NCI-H82 treated with DMSO at 0.1 percent for 48 hours (cell line): Measurements from ENCODE around the gene CCSER1.
"Not testable (repeated sequence)": the region's sequence is repeated elsewhere in the genome, so short reads cannot be mapped to it uniquely, and the experiment has no call there.

ENCODE experiments used
- DNase-seq: peaks from one replicate; lab custom pipeline; 2025; ENCODE audit not compliant: unreplicated experiment; lab: John Stamatoyannopoulos, UW

The CCSER1 gene

DNA sequence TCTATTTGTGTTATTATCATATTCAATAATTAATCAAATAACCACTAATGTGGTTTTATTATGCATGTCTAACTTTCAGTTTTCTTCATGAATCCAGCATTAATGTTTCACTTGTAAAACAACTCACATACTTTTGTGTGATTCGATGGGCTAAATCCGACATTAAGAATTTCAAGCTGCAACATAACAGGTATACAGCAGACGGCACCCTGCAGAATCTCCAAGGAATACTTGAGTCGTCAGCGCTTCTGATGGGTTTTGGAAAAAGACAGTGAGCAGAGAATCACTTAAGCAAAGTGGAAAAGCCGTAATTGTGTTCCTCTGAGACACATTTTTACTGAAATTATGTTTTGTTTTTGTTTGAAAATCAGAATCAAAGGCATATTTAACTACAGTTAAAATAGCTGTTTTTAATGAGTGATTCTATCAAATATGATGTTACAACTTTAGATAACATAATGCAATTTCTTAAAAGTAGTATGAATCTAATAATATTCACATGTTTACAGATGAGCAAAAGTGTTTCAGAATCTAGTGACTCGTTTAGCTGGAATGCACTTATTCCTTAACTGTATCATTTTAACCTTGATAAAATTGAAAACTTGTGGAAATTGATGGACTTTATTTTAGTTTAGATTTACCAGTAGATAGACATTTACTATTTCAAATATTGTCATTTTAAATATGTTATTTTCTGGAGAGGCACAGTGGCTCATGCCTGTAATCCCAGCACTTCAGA is 514.8 kb downstream of the CCSER1 start:
- no peak for DNase-seq

- no peak for DNase-seq
Measured at GRCh38 chr4:90643156-90643555, 516.0 kb downstream of the CCSER1 start.

- no peak for DNase-seq
Measured at GRCh38 chr4:90648311-90648710, 521.1 kb downstream of the CCSER1 start.

DNA sequence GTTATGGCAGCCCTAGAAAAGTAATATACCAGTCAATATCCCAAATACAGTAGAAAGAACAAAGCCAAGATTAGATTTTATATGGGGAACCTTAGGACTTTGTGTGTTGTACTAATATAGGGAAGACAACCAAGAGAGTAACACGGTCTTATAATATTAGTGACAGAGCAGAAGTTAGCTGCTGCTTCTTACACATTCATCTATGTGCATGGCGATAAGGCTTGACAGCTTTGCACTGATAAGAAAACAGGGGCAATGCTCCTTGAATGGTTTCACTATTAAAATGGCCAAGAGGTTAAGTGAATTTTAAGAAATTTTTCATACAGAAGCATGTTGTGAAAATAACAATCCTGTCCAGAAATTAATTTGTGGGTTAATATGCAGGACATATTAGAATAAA is 521.6 kb downstream of the CCSER1 start:
- no peak for DNase-seq

DNA sequence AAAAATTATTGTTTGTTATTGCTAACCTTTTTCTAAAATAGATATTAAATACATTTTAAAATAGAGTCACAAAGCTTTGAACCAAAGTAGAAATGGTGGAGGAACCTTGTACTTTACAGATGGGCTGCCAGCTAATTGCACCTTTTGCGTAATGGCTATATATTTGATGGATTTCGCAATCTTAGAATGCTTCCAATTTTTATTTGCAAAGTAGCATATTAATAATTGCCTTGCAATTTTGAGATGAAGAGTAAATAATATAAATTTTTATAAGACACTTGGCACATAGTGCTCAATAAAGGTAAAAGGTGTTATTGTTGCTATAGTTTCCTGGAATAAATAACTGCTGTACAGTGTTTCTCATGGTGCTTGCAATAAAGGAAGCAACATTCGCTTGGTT is 533.5 kb downstream of the CCSER1 start:
- no peak for DNase-seq

- DNase-seq = no peak
Measured at GRCh38 chr4:90670183-90670582, 543.0 kb downstream of the CCSER1 start.

DNA sequence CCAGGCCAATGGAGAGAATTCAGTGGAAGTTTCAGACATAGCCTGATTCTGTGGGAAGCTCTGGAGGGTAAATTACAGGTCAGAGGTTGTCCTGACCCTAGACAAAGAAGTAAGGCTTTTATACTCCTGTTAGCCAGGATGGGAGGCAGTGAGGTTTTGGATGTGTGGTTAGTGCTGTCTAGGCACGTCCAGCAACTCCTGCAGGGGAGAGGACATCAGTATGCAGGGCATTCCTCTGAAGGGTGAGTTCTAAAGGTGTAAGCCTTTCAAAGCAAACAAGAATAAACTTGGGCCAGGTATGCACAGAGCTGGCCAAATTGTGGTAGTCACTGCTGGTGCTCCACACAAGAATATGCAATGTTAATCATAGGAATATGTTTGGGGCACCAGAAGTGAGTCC is 562.5 kb downstream of the CCSER1 start:
- DNase-seq = no peak

DNA sequence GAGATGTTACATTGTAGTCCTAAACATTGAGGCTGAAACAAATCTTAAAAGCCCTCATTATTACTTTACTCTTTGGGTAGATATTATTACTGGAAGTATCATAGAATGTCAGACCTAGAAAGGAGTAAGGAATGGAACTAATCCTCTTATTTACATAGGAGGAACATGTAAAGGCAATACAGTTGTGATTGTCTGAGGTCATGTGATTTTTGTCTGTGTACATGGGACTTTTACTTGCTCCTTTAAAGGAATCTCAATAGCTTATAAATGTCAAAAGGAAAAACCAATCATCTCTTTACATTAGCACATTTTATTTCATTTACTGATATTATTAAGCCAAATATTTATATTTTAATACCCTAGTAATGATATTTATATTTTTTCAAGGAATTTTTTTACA is 568.2 kb downstream of the CCSER1 start:
- no peak for DNase-seq

DNA sequence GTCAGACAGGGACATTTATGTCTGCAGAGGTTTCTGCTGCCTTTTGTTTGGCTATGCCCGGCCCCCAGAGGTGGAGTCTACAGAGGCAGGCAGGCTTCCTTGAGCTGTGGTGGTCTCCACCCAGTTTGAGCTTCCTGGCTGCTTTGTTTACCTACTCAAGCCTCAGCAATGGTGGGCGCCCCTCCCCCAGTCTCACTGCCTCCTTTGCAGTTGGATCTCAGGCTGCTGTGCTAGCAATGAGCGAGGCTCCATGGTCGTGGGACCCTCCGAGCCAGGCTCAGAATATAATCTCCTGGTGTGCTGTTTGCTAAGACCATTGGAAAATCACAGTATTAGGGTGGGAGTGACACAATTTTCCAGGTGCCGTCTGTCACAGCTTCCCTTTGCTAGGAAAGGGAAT is 578.3 kb downstream of the CCSER1 start:
- not testable (repeated sequence) for DNase-seq

GRCh38 chr4:90715242-90715641 is 588.0 kb downstream of the CCSER1 start:
- DNase-seq = peak; percentile 73

DNA sequence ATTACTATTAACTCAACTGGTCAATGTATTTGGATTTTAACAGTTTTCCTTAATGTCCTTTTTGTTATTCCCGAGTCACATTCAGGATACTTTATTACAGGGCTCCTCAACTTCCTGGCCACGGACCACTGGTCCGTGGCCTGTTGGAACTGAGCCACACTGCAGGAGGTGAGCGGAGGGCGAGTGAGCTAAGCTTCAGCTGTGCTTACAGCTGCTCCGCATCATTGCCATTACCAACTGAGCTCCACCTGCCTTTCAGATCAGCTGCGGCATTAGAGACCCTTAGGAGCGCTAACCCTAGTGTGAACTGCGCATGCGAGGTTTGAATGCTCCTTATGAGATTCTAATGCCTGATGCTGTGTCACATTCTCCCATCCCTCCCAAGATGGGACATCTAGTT is 591.7 kb downstream of the CCSER1 start:
- no peak for DNase-seq

GRCh38 chr4:90727938-90728337 is 600.7 kb downstream of the CCSER1 start:
- DNase-seq = no peak

DNA sequence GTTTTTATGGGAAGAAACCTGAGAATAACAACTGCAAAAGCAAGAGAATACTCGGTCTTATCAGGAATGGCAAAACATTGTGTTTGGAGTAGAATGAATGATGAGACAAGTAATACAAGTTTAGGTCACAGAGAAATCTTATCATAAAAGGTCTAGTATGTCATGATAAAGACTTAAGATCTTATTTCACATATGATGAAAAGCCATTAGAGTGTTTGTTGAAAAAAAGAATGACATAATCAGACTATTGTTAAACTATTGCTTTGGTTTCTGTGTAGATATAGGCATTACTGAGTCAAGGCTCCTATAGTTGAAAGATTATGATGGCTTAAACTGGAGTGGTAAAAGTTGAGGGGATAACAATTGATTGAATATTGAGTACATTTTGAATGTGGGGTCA is 603.6 kb downstream of the CCSER1 start:
- no peak for DNase-seq

- DNase-seq = no peak
Measured at GRCh38 chr4:90733211-90733610, 606.0 kb downstream of the CCSER1 start.

DNA sequence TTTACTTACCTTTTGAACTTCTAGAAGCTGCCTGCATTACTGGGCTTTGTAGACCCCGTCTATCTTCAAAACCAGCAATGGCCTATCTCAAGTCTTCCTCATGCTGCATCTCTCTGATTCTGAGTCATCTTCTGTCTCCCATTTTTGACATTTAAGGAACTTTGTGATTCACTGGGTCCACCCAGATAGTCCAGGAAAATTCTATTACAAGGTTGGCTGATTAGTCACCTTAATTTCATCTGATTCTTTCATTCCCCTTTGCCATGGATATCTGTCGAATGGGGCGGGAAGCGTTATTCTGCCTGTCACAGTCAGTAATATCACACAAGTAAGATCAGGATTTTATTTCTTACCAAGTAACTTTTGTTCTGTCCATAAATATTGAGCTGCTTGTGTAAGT is 618.0 kb downstream of the CCSER1 start:
- no peak for DNase-seq

DNA sequence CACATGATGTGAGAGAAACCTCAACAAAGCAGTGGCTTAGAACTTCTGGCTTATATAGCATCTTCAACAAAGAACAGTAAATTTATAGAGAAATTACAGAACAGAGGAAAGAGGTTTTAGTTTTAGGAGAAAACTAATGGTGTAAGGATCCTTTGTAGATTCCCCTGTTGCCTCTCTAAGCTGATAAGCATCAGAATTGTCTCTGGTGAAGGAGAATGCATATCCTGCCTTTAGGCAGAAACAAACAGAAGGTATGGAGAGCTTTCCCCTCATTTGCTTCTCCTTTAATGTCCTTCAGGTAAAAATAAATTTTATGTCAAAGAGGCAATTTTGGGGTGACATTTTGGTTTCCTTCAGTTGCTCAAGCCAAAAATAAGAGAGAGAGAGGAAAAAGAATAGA is 625.9 kb downstream of the CCSER1 start:
- no peak for DNase-seq

DNA sequence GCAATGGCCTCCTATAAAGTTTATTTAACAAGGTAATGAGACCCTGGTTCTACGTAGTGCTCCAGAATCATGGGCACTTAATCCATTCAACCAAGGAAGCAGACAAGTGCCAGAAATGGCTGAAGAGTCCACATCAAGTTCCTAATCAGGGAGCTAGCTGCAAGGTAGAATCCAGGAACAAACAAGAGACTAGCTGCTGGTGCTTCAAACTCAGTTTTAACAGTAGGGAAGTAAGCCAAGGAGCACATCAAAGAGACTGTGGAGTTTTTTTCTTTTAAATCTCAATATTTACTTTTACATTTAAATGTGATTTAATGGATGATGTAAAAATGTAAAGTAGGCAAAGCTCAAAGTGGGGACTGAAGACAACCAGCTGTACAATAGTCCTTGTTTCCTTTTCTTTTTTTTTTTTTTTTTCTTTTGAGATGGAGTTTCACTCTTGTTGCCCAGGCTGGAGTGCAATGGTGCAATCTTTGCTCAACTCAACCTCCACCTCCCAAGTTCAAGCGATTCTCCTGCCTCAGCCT is 630.4 kb downstream of the CCSER1 start:
- DNase-seq = no peak

DNA sequence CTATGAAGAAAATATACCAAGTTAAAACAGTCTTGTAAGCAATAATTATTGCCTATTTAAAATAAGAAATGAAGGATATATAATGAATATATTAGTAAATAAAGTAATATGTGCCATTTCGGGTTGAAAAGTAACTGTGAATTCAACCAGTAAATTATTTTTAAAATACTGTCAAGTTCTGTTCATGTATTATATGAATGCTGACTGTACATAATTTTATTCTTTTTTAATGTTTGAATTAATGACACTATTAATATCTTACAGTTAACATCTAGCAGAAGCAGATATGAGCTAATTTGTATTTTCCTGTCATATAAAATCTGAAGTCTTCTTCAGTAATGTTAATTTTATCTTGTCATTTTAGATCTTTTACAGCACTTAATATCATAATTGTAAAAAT is 632.9 kb downstream of the CCSER1 start:
- DNase-seq = no peak

DNA sequence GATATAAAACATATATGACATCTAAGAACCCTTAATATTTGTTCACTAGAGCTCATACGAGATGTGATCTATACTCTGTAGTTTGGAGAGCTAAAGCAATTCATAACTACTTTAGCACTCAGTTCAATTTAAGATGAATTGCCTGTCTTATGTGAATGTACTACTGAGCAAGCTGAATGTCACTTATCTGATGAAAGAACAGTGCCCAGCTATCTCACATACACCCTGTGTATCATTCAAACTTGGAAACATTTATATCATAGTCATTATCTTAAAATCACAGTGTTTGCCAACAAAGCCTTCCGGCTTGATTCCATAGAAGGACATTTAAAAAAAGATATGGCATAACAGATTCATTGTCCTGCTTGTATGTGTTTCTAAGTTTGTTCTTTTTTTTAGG is 639.6 kb downstream of the CCSER1 start:
- no peak for DNase-seq

GRCh38 chr4:90769251-90769650 is 642.1 kb downstream of the CCSER1 start:
- no peak for DNase-seq

DNA sequence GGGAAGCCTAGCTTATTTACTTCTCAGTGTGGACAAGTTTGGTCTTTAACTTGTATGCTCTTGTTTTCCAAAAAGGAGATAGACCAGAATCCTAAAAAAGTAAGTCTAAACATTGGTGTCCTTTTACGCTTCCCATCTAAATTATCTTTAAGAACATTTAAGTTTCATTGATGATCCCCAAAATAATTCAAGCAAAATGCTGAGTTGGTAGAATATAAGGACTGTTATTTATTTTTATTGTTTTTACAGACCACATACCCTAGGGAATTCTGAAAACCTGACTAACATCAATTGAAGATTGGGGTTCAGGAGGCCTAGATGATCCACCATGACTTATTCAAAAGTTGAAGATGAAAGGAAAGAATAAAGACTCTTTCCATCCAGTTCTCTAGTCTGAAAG is 653.0 kb downstream of the CCSER1 start:
- no peak for DNase-seq

DNA sequence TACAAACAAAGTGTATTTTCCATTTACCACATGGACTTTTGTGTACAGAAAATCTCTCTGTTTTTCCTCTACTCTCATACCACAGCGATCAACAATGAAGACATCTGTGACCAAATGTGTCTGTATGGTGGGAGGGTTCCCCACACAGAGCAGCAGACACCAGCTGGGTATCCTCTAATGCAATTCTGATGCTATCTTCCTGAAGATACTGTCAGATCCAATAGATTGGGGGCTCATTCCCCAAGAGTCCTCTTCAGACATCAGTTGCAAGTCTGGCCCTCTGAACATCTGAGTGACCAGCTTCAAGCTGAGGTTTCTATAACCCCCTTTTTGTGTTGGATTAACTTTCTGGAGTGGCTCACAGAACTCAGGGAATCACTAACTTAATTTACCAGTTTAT is 659.4 kb downstream of the CCSER1 start:
- DNase-seq = no peak

- no peak for DNase-seq
Measured at GRCh38 chr4:90792696-90793095, 665.5 kb downstream of the CCSER1 start.
